HepG2 (cell line): Measurements from ENCODE around the gene DAPP1. TPM values are rescaled to one million over a fixed set of nuclear protein-coding genes. Genes with fewer than 3 reads are reported as not detected.
A peak's percentile ranks its signal among the peaks of the same experiment; 100 is the strongest.

ENCODE experiments used
- HDAC2 ChIP-seq: sonication (generic); formaldehyde crosslinking; IDR thresholded peaks from 2 replicates; pipeline ENCODE4 v1.4.0; 2020; ENCODE audit warnings: missing genetic modification reagents
- KIAA2018 ChIP-seq: sonication (generic); formaldehyde crosslinking; IDR thresholded peaks from 2 replicates; pipeline ENCODE4 v1.5.0; 2020; ENCODE audit warnings: mild to moderate bottlenecking, missing genetic modification reagents, borderline replicate concordance
- KLF11 ChIP-seq: IDR thresholded peaks from 2 replicates; pipeline ENCODE4 v1.6.1; 2016; ENCODE audit warnings: missing compliant biosample characterization
- MIER2 ChIP-seq: IDR thresholded peaks from 2 replicates; pipeline ENCODE4 v1.6.1; 2016; ENCODE audit warnings: missing biosample characterization, missing genetic modification reagents
- NR2F6 ChIP-seq, 2 experiments: IDR thresholded peaks; 2 replicates each; pipeline ENCODE4 v1.6.1; 2016; ENCODE audit warnings: antibody characterized with exemption in 1 of 2, mild to moderate bottlenecking in 1 of 2
- SMAD3 ChIP-seq: sonication (generic); formaldehyde crosslinking; IDR thresholded peaks from 2 replicates; pipeline ENCODE4 v1.4.0; 2020; ENCODE audit warnings: missing genetic modification reagents
- TAF1 ChIP-seq: sonication (generic); formaldehyde crosslinking; IDR thresholded peaks from 2 replicates; pipeline ENCODE4 v1.4.0; 2020; ENCODE audit warnings: missing genetic modification reagents
- THAP11 ChIP-seq: IDR thresholded peaks from 2 replicates; pipeline ENCODE4 v1.6.1; 2016; ENCODE audit warnings: missing biosample characterization, missing genetic modification reagents
- ZNF234 ChIP-seq: sonication (generic); formaldehyde crosslinking; conservative IDR thresholded peaks from 2 replicates; pipeline ENCODE4 v1.5.1; 2020; ENCODE audit warnings: mild to moderate bottlenecking, missing genetic modification reagents
- ZNF235 ChIP-seq: sonication (generic); formaldehyde crosslinking; IDR thresholded peaks from 2 replicates; pipeline ENCODE4 v1.8.1; 2023; ENCODE audit warnings: mild to moderate bottlenecking, missing genetic modification reagents, borderline replicate concordance
- ZNF251 ChIP-seq: sonication (generic); formaldehyde crosslinking; IDR thresholded peaks from 2 replicates; pipeline ENCODE4 v1.9.0; 2021; ENCODE audit warnings: mild to moderate bottlenecking, missing genetic modification reagents
- ZNF282 ChIP-seq: fragments of 450-650 bp; IDR thresholded peaks from 2 replicates; pipeline ENCODE4 v1.6.1; 2018; ENCODE audit not compliant: partially characterized antibody
- ZNF331 ChIP-seq: sonication (generic); formaldehyde crosslinking; IDR thresholded peaks from 2 replicates; pipeline ENCODE4 v1.4.0; 2020; ENCODE audit warnings: missing genetic modification reagents
- ZNF574 ChIP-seq: sonication (generic); formaldehyde crosslinking; IDR thresholded peaks from 2 replicates; pipeline ENCODE4 v1.4.0; 2020; ENCODE audit warnings: missing genetic modification reagents
- ZSCAN25 ChIP-seq: sonication (generic); formaldehyde crosslinking; IDR thresholded peaks from 2 replicates; pipeline ENCODE4 v1.8.0; 2022; ENCODE audit warnings: mild to moderate bottlenecking, missing genetic modification reagents
- ZZZ3 ChIP-seq: sonication (generic); formaldehyde crosslinking; IDR thresholded peaks from 2 replicates; pipeline ENCODE4 v1.4.0; 2020; ENCODE audit warnings: missing genetic modification reagents, mild to moderate bottlenecking, borderline replicate concordance
- polyA plus RNA-seq, 8 experiments: library from polyadenylated mRNA; depleted of rRNA in 3 of 8; stranded (reverse) in 7 of 8; unstranded in 1 of 8; fragments of >200 nt; fragmentation: Illumina TruSeq in 4 of 8; extraction: Trizol in 4 of 8; gene quantifications; 2 replicates each; pipeline versions ENCODE4 v1.2.1 to v1.2.3, GENCODE V29; 2011 to 2016; ENCODE audit warnings: low read depth in 4 of 8, missing spikeins in 1 of 8, mixed read lengths in 1 of 8; ENCODE audit not compliant: insufficient read depth in 1 of 8
- total RNA-seq, 5 experiments: library from RNA; depleted of rRNA; stranded (reverse); fragments of >200 nt; fragmentation: Illumina TruSeq; extraction: Trizol; gene quantifications; 2 replicates each; pipeline ENCODE4 v1.2.3, GENCODE V29; 2016; ENCODE audit warnings: low read depth in 1 of 5
- TF ChIP-seq, protein P1 (sequence below): IDR thresholded peaks from 2 replicates; pipeline ENCODE4 v1.6.1; 2016; ENCODE audit warnings: low read depth, control low read depth

The DAPP1 gene
- total and polyA plus RNA-seq, 2 of the 13 experiments (the other 11 are each of a cell fraction or from before 2014, with no cell fraction given): not detected

- TF ChIP-seq ZNF234 (CRISPR knock-in tag) (no peak), MIER2 (CRISPR knock-in tag) (no peak), ZNF574 (CRISPR knock-in tag) (peak; percentile 82), ZSCAN25 (CRISPR knock-in tag) (no peak), ZNF251 (CRISPR knock-in tag) (no peak), ZNF235 (CRISPR knock-in tag) (no peak), KLF11 (no peak; the same call in 1 of the 2 replicates), ZZZ3 (CRISPR knock-in tag) (peak; percentile 50; the same call in 1 of the 2 replicates), TAF1 (CRISPR knock-in tag) (peak; percentile 50), ZNF331 (CRISPR knock-in tag) (peak; percentile 52; the same call in 1 of the 2 replicates), SMAD3 (peak; percentile 83; the same call in 1 of the 2 replicates), HDAC2 (peak; percentile 54; the same call in 1 of the 2 replicates), ZNF282 (no peak), NR2F6 (IDR thresholded peaks at IDR 0.05) (no peak), NR2F6 (CRISPR knock-in tag; IDR thresholded peaks at IDR 0.05) (peak; percentile 32; the same call in 1 of the 2 replicates), THAP11 (peak; percentile 91), KIAA2018 (no peak)
- TF ChIP-seq, protein P1, sequence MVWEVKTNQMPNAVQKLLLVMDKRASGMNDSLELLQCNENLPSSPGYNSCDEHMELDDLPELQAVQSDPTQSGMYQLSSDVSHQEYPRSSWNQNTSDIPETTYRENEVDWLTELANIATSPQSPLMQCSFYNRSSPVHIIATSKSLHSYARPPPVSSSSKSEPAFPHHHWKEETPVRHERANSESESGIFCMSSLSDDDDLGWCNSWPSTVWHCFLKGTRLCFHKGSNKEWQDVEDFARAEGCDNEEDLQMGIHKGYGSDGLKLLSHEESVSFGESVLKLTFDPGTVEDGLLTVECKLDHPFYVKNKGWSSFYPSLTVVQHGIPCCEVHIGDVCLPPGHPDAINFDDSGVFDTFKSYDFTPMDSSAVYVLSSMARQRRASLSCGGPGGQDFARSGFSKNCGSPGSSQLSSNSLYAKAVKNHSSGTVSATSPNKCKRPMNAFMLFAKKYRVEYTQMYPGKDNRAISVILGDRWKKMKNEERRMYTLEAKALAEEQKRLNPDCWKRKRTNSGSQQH (CRISPR knock-in tag): peak; percentile 89
These were observed 77.8 kb downstream of the DAPP1 start, which contains the start of gene LAMTOR3 (continued) for GRCh38 chr4:99894161-99894997.
